ENCODE results near the gene TBRG4.

Gene TBRG4

GRCh38 chr7:45053401-45053800 lies 58.1 kb downstream of the TBRG4 start:
- H3K4me1 ChIP-seq = no peaks in the 10 kb centered on the region
- no peak for TF ChIP-seq CTCF (IDR thresholded peaks at IDR 0.05)
- H3K27ac ChIP-seq = no peak overlapping the region
- H3K27me3 ChIP-seq = no peaks in the 10 kb centered on the region
- no peak overlapping the region for H3K4me3 ChIP-seq
- H3K9me3 ChIP-seq = no peaks in the 10 kb centered on the region
- peak in 1 of 2 donors; percentile 31 for DNase-seq
- intact Hi-C loops (cut with DNase I; ENCODE audit: low total_unique reads) = no loop called here
- H3K36me3 ChIP-seq = peaks cover 0 to 8% (median 0%) of the 10 kb centered on the region in 3 donors

- DNase-seq = peak in 1 of 2 donors; percentile 34
- peaks cover 6 to 10% (median 8%) of the 10 kb centered on the region in 3 donors for H3K36me3 ChIP-seq
- H3K27me3 ChIP-seq = no peaks in the 10 kb centered on the region
- no peak overlapping the region for H3K4me3 ChIP-seq
- intact Hi-C loops (cut with DNase I; ENCODE audit: low total_unique reads) = no loop called here
- no peak for TF ChIP-seq CTCF (IDR thresholded peaks at IDR 0.05)
- H3K4me1 ChIP-seq = no peaks in the 10 kb centered on the region
- H3K9me3 ChIP-seq = no peaks in the 10 kb centered on the region
- H3K27ac ChIP-seq = no peak overlapping the region
These were observed 59.5 kb downstream of the TBRG4 start for GRCh38 chr7:45052011-45052410.

- intact Hi-C loops (cut with DNase I; ENCODE audit: low total_unique reads) = no loop called here
- no peaks in the 10 kb centered on the region for H3K9me3 ChIP-seq
- DNase-seq = no peak
These were observed 61.3 kb downstream of the TBRG4 start for GRCh38 chr7:45050198-45050597.

More at GRCh38 chr7:45050198-45050597, 61.3 kb downstream of the TBRG4 start:
- Histone ChIP-seq H3K27me3 (no peaks in the 10 kb centered on the region), H3K4me1 (no peaks in the 10 kb centered on the region), H3K36me3 (peaks cover 8 to 15% (median 12%) of the 10 kb centered on the region in 3 donors), H3K4me3 (no peak overlapping the region), H3K27ac (no peak overlapping the region)
- no peak for TF ChIP-seq CTCF (IDR thresholded peaks at IDR 0.05)
